ENCODE data around the gene GAL.

Gene GAL

DNA sequence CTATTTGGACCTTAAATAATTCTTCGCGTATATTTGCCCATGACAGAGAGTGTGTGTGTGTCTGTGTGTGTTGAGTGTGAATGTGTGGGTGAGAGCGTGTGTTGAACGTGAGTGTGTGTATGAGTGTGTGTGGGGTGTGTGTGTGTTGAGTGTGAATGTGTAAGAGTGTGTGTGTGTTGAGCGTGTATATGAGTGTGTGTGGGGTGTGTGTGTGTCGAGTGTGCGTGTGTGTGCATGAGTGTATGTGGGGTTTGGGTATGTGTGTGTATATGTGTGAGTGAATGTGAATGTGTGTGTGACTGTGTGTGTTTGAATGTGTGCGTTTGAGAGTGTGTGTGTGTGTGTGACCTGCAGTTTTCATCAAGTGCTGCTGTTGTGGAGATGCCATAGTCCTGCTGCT is 26.8 kb downstream of the GAL start:
- DNase-seq (ENCODE audit: low read depth), result no peak

DNA sequence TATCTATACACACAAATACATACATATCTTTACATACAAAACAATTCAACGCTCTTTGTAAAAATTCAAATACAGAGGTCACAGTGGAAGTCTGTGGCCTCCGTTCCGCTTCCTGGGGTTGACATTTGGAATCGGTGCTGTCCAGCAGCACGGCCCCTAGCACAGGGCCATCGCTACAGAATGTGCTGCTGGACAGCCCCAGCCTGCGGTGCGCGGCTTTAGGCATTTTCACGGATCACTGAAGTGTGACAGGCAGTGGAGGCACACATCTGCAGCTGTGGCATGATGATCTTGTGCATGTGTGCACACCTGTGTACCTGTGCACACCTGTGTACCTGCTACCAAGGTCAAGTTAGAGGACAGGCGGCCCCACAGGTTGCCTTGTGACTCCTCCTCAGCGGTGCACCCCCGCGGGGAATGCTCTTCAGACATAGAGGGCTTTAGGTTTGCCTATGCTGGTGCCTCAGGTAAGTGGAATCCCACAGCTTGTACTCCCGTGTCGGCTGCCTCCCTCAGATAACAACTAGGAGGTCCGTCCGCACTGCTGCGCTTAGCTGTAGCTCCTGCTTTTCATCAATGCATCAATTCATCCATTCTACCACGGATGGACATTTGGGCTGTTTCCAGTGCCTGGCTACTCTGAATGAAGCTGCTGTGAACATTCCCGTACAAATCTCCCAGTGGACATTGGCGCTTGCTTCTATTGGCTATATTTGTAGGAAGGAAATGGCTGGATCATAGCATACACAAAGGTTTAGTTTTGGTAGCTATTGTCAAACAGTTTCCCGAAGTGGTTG is 29.9 kb downstream of the GAL start:
- DNase-seq (ENCODE audit: low read depth), result no peak

DNA sequence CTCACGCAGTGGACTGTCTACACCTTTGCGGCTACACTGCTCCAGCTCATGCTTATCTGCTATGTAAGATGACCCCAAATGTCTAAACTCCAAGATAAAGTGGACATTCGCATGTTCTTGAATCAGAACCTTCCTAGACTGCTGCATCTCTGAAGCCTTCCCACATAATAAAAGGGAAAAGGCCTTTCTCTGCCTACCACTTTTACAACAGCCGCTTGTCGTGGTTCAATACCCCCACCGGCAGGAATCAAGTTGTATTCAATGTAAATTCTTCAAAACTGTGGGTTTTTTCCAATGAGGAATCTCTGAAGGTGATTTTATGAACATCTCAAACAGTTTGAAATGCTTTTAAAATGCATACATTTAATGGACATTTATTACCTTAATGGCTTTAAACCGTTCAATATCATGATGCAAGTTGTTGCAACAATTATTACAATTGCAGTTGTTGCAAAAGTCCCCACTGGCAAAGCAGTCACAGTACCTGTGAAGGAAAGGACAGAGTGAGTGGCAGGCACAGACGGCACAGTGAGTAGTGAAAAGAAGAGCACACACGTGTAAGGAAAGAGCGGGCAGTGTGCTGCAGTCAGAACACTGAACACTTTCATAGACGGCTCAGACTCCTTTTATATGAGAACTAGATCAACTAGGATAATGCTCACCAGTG is 31.2 kb downstream of the GAL start:
- DNase-seq (ENCODE audit: low read depth), result no peak

DNA sequence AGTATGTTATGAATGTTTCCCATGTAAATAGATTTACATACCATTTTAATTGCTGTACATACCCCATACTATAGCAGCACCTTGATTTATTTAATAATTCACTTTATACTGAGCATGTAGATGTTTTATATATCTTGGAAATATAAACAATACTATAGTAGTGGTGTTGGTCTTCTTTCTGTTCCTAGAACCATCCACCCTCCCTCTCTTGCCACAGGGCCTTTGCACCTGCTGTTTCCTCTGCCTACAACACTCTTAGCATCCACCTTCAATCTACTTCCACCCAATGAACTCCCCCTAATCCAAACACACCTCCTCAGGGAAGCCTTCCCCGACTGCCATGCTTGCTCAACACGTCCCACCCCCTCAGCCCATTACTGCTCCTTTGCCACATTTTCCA is 36.7 kb downstream of the GAL start:
- no peak for DNase-seq (ENCODE audit: low read depth)

DNA sequence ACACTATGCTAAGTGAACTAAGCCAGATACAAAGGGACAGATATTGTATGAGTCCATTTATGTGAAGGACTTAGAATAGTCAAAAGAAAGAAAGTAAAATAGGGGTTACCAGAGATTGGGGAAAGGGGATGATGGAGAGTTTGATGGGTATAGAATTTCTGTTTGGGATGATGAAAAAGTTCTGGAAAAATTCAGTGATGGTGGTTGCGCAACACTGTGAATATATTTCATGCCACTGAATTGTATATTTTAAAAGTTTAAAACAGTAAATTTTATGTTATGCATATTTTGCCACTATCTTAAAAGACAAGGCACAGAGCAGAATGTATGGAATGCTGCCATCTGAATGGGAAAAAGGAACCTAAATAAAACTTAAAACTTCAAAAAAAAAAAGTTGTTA is 37.8 kb downstream of the GAL start:
- no peak for DNase-seq (ENCODE audit: low read depth)

DNA sequence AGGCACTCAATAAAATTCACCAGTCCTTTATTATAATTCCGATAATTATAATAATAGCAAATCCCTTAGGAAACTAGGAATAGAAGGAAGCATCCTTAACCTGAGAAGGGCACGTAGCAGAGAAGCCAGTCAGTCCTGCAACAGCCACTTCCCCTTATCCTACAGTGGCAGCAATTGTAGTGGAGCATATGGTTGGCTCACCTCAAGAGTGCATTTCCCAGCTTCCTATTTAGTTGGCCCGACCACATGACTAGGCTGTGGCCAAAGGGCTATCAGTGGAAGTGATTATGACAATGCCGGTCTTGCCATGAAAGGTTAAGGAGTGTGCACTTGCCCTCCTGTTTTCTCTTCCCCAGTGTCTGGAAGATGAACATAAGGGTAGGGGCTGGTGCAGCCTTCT is 39.9 kb downstream of the GAL start:
- DNase-seq (ENCODE audit: low read depth), result no peak

DNA sequence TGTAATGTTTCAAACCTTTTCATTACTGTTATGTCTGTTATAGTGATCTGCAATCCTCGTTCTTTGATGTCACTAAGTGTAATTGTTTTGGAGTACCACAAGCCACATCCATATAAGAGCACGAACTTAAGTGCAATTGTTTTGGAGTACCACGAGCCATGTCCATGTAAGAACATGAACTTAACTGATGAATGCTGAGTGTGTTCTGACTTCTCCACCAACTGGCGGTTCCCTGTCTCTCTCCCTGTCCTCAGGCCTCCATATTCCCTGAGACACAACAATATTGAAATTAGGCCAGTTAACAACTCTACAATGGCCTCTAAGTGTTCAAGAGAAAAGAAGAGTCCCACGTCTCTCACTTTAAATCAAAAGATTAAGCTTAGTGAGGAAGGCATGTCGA is 43.4 kb downstream of the GAL start:
- DNase-seq (ENCODE audit: low read depth), result no peak

DNA sequence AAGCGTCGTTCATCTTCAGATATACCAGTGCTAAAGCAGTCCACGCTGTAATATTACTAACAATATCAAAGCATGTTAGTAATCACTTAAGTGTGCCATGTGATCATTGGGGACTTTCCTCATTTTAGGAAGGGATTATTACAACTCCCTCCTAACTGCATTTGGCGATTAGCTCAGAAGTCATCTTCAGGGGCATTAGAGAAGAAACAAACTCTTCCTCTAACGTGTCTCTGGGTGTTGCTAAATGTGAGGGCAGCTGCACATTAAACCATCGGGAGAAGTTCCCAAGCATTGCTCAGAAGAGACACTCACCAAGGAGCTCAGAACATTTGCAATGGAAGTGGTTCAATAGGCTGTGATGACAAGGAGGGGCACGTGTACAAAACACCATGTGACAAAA is 49.8 kb downstream of the GAL start:
- no peak for DNase-seq (ENCODE audit: low read depth)

DNA sequence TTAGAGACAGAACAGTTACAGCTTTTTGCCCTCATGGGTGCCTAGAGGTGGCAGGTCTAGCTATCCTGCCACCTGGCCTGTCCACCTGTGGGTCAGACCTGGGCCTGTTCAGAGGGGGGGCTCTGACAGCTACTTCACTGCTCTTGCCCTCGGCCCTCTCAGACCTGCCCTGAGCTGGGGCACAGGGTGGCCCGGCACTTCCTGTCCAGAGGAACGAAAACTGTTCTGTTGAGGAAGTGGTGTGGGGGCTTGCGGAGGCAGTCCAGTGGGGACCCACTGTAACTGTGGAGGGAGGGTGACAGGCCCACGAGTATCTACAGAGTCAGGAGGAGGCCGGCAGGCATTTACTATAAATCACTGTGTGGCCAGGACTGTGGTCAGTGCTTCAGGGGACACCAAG is 50.8 kb downstream of the GAL start:
- DNase-seq (ENCODE audit: low read depth), result no peak

DNA sequence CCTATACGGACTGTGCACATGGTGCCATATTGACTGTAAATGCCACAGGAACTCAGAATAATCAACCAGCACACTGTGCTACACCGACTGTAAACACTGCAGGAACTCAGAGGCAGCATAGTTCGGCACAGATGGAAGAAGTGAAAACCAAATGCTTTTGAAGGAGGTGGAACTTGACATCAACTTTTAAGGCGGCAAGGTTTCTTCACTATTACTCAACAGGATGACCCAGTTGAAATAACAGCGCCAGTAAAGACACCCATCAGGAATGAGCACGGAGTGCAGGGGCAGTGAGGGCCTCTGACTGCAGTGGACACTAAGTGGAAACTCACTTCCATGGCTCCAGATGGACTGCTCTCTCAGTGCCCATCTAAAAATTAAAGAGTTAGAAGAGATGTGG is 51.3 kb downstream of the GAL start:
- DNase-seq (ENCODE audit: low read depth), result no peak
